ENCODE data around the gene DHX8.

The DHX8 gene

DNA sequence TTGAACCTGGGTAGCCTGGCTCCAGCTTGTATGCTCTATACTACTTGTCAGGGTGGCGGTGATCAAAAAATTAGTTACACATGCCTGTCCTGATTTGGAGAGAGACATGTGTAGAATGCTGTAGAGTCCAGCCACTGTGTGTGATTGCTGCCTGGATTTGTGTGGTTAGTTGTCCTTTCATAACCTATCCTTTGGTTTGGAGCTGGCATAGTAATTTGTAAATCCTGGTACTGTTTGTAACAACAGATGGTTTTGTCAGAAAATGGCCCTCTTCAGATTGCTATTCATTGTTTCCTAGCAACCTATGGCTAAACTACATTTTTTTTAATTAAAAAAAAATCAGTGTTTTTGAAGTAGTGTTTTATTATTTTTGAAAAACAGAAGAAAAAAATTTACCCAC, 31.9 kb downstream of the DHX8 start:
- TF ChIP-seq EZH2 (IDR thresholded peaks at IDR 0.05; ENCODE audit: borderline replicate concordance, low read depth, low read length, severe bottlenecking): no peak
- TF ChIP-seq, protein P1, sequence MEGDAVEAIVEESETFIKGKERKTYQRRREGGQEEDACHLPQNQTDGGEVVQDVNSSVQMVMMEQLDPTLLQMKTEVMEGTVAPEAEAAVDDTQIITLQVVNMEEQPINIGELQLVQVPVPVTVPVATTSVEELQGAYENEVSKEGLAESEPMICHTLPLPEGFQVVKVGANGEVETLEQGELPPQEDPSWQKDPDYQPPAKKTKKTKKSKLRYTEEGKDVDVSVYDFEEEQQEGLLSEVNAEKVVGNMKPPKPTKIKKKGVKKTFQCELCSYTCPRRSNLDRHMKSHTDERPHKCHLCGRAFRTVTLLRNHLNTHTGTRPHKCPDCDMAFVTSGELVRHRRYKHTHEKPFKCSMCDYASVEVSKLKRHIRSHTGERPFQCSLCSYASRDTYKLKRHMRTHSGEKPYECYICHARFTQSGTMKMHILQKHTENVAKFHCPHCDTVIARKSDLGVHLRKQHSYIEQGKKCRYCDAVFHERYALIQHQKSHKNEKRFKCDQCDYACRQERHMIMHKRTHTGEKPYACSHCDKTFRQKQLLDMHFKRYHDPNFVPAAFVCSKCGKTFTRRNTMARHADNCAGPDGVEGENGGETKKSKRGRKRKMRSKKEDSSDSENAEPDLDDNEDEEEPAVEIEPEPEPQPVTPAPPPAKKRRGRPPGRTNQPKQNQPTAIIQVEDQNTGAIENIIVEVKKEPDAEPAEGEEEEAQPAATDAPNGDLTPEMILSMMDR (IDR thresholded peaks at IDR 0.05; ENCODE audit: borderline replicate concordance, extremely low read depth, low read length, poor library complexity, severe bottlenecking): no peak
- H3K36me3 ChIP-seq (ENCODE audit: insufficient read depth, low read length): peaks cover 95% of the 10 kb centered on the region
- no peaks in the 10 kb centered on the region for H3K9me3 ChIP-seq (ENCODE audit: insufficient read depth, low read length, severe bottlenecking)
- H3K27ac ChIP-seq (ENCODE audit: low read length): no peak overlapping the region
- H3K79me2 ChIP-seq (ENCODE audit: insufficient read depth, low read length): no peaks in the 10 kb centered on the region
- H3K4me1 ChIP-seq (ENCODE audit: insufficient read depth, low read length): no peaks in the 10 kb centered on the region
- no peak overlapping the region for H3K4me3 ChIP-seq (ENCODE audit: low read depth in 1 of 2, low read length in 2 of 2)
- no peaks in the 10 kb centered on the region for H3K27me3 ChIP-seq (ENCODE audit: insufficient read depth, low read length, poor library complexity)
- ATAC-seq (ENCODE audit: insufficient read depth, low read depth) (no peak), DNase-seq (no peak)
- no peak overlapping the region for H3K9ac ChIP-seq (ENCODE audit: low read depth, low read length)
- no peak overlapping the region for H2AFZ ChIP-seq (ENCODE audit: low read depth, low read length)
- no peaks in the 10 kb centered on the region for H4K20me1 ChIP-seq (ENCODE audit: insufficient read depth, low read length)
- H3K4me2 ChIP-seq (ENCODE audit: insufficient read depth, low read length): no peak overlapping the region

DNA sequence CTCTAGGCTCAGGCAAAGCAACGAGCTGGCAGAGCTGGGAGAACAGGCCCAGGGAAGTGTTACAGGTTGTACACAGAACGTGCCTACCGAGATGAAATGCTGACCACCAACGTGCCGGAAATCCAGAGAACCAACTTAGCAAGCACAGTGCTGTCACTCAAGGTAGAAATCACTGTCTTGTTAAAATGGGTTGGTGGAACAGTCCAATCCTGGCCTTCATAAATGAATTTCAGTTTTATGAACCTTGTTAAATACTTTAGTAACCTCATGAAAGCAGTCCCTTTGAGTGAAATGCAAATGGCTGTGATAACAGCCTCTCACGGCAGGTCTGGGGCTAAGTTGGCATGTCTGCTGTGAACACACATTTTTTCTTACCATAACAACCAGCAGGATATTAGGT, 33.4 kb downstream of the DHX8 start:
- Histone ChIP-seq H3K27ac (ENCODE audit: low read length) (no peak overlapping the region), H3K9ac (ENCODE audit: low read depth, low read length) (no peak overlapping the region), H3K27me3 (ENCODE audit: insufficient read depth, low read length, poor library complexity) (no peaks in the 10 kb centered on the region), H3K79me2 (ENCODE audit: insufficient read depth, low read length) (no peaks in the 10 kb centered on the region), H3K4me3 (ENCODE audit: low read depth in 1 of 2, low read length in 2 of 2) (no peak overlapping the region), H3K4me2 (ENCODE audit: insufficient read depth, low read length) (no peak overlapping the region), H3K4me1 (ENCODE audit: insufficient read depth, low read length) (no peaks in the 10 kb centered on the region), H3K9me3 (ENCODE audit: insufficient read depth, low read length, severe bottlenecking) (no peaks in the 10 kb centered on the region), H4K20me1 (ENCODE audit: insufficient read depth, low read length) (no peaks in the 10 kb centered on the region), H2AFZ (ENCODE audit: low read depth, low read length) (no peak overlapping the region), H3K36me3 (ENCODE audit: insufficient read depth, low read length) (peaks cover 97% of the 10 kb centered on the region)
- ATAC-seq (ENCODE audit: insufficient read depth, low read depth) (no peak), DNase-seq (no peak)
- TF ChIP-seq, protein P1 (IDR thresholded peaks at IDR 0.05; ENCODE audit: borderline replicate concordance, extremely low read depth, low read length, poor library complexity, severe bottlenecking): no peak
- TF ChIP-seq EZH2 (IDR thresholded peaks at IDR 0.05; ENCODE audit: borderline replicate concordance, low read depth, low read length, severe bottlenecking): no peak

DNA sequence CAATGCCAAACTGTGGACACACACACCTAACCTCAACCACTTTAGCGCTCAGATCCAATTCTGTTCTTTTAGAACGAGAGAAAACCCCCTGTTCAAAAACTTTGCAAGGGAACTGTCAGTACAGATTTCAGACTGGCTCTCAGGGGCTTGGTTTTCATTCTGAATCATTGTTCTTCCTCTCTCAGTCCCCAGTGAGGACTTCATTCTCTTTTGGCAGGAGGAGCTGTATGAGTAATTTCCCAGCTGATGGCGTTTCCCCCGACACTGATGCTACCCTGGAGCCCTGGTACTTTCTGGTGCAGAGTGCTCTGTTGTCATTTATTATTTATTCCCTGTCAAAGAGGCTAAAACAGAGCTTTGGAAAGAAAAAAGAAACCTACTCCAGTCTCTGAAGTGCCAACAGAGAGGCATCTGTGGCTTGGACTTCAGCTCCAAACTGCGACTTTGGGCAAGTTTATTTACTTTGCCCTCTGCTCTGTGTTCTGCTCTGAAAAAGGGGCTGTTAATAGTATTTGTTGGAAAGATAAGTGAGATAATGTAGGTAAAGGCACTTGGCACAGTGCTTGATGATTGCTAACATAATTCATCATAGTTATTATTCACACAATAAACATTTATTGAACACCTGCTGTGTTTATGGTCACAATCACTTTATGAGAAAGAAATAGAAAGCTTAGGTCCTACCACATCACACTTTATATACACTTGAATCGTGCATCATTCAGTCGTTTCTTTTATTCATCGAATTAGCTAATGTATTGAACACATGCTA, 34.0 kb downstream of the DHX8 start:
- TF ChIP-seq EZH2 (IDR thresholded peaks at IDR 0.05; ENCODE audit: borderline replicate concordance, low read depth, low read length, severe bottlenecking): no peak
- TF ChIP-seq, protein P1 (IDR thresholded peaks at IDR 0.05; ENCODE audit: borderline replicate concordance, extremely low read depth, low read length, poor library complexity, severe bottlenecking): no peak
- Histone ChIP-seq H3K9ac (ENCODE audit: low read depth, low read length) (no peak overlapping the region), H3K9me3 (ENCODE audit: insufficient read depth, low read length, severe bottlenecking) (no peaks in the 10 kb centered on the region), H4K20me1 (ENCODE audit: insufficient read depth, low read length) (no peaks in the 10 kb centered on the region), H2AFZ (ENCODE audit: low read depth, low read length) (no peak overlapping the region), H3K27me3 (ENCODE audit: insufficient read depth, low read length, poor library complexity) (no peaks in the 10 kb centered on the region), H3K27ac (ENCODE audit: low read length) (no peak overlapping the region), H3K4me2 (ENCODE audit: insufficient read depth, low read length) (no peak overlapping the region), H3K4me1 (ENCODE audit: insufficient read depth, low read length) (no peaks in the 10 kb centered on the region), H3K4me3 (ENCODE audit: low read depth in 1 of 2, low read length in 2 of 2) (no peak overlapping the region), H3K79me2 (ENCODE audit: insufficient read depth, low read length) (no peaks in the 10 kb centered on the region), H3K36me3 (ENCODE audit: insufficient read depth, low read length) (peaks cover 92% of the 10 kb centered on the region)
- ATAC-seq (ENCODE audit: insufficient read depth, low read depth) (no peak), DNase-seq (no peak)

Measured in DND-41 (cell line).